GM19193 (cell line): Measurements from ENCODE around the gene CGNL1.

Experiments
- POLR2A ChIP-seq: IDR thresholded peaks from 4 replicates; pipeline ENCODE4 v1.6.1; 2011; ENCODE audit not compliant: insufficient read depth, insufficient read length; ENCODE audit errors: extremely low read depth

The CGNL1 gene

DNA sequence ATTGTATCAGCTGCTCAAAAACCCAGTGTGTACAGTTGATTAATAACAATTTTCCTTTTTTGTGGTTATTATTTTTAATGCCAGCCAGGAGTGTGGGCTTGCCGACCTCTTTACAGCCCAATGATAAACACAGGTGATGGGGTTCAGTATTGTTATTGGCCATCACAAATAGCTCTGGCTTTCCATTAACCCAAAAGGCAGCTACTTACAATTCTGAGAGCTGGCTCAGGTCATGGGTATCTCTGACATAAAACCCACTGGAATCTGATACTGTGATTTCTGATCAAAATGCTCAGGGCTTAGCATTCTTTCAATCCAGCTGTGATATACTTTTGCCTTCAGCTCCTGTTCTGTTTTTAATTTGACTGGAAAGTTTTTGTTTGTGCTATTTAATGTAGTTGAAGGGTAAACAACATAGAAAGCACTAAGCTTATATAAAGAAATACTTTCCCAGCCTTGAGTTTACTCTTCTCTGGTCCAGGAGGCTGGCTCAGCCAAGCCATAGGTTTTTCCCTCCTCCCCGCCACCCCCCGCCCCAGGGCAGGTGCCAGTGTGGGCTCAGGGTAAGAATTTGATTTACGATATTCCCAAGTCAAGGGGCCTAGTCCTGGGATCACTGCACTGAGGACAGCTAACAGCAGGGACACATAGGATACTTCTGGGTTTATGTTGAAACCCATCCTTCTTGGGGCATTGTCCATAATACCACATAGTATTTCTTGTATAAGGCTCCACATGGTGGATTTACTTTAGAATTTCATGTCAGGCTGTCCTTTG, 161.4 kb downstream of the CGNL1 start:
- TF ChIP-seq POLR2A, result no peak

DNA sequence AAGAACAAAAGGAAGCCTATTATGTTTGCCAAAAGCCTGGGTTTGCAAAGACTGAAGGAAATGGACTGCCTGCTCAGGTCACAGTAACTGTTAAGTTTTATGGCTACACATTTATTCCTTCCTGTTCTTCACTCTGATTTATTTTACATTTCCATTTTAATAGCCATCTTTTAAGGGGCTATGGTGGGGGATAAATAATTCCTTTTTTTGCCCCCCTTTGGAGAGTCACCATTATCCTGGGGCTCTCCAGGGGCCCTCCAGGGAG, 161.9 kb downstream of the CGNL1 start:
- TF ChIP-seq POLR2A, result no peak

DNA sequence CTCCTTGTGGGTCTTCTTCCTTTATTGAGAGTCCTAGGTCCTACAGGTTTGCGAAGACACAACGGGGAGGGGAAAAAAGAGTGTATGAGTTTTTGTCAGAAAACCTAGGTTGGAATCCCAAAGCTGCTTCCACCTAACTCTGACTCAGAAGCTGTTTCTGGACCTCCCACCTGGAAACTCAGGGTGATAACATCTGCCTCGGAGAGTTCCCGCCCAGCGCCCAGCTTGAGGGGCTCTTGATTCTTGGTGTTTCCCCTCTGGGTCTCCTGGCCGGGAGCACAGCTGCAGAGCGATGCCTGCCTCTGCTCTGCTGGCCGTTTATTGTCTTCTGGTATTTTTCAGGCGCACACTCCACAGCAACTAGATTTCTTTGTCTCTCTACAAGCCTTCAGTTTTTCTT, 162.5 kb downstream of the CGNL1 start:
- TF ChIP-seq POLR2A, result no peak

DNA sequence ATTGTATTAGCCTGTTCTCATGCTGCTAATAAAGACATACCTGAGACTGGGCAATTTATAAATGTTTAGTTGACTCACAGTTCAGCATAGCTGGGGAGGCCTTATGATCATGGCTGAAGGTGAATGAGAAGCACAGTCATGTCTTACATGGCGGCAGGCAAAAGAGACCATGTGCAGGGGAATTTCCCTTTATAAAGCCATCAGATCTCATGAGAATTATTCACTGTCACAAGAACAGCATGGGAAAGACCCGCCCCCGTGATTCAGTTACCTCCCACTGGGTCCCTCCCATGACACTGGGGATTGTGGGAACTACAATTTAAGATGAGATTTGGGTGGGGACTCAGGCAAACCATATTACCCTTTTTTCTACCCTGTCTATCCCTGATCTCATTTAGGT, 163.9 kb downstream of the CGNL1 start:
- no peak for TF ChIP-seq POLR2A

DNA sequence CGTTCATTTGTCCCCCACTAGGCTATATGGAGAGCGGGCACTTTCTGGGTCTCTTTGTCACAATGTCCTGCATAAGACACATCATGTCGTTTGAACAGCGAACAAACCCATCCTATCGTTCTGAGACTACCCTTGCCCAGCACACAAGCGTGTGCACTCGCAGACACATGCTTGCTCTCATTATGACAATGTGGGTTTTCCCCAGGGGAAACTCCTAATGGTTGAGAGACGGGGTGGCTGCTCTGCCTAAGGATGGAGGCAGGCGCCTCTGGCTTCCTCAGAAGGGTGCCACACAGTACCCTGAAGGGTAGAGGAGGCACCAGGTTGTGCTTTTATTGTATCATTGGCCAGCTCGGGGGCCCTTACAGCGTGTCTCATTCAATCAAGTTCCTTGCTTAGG, 164.4 kb downstream of the CGNL1 start:
- no peak for TF ChIP-seq POLR2A

DNA sequence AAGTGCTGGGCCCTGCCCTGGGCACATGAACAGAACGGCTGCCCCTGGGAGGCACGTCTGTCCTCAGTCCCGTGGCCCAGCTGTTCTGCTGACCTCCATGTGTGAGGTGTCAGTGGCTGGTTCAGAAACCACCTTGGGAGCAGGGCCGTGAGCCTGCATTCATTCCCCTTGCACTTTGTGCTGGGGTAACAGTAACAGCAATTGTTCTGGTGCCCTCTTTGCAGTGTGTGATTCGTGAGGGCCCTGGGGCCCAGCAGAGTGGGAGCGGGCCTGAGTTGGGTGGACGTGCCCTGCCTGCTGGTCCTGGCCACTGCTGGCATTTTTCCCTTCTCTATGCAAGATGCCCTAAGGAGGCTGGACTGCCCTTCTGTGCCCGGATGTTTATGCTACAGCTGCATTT, 165.0 kb downstream of the CGNL1 start:
- TF ChIP-seq POLR2A, result no peak

DNA sequence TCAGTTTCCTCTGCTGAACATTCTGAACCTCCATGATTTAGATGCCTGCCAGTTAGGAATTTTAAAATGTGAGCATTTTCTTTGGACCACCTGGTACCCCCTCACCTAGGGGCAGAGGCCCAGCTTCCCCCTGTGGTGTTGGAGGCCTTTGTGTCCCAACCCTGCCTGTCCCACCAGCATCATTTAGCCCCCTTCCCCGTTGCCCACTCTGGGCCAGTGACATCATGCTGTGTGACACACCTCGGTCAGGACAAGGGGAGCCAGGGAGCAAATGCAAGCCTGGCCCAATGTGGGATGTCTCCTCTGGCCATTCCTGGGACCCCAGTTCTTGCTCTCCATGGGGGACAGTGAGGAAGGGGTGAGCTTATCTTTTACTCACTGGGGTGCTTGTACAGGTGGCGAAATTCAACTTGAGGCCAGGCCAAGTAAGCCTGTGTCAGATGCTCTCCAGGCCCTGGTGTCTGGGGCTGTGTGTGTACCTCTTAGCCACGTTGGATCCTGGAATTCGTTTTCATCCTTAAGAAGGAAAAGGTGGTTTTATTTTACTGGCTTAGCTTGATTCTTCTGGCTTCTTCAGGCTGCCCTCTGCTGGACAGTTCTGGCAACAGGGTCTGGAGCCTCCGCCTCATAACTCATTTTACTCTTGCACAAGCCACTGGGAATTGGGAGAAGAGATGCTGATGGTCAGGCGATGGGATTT, 165.7 kb downstream of the CGNL1 start:
- no peak for TF ChIP-seq POLR2A

DNA sequence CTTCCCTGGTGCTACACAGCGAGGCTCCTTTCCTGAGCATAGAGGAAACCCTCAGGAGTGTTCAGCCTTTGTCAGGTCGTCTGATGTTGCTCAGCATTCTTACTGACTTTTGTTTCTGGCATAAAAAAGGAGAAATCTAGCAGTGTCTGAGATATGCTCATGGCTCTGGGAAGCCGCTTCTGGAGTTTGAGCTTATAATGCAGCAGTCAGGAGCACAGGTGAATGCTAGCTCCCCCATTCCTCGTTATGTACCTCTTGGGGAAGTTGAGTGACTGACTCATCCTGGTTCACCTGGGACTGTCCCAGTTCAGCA, 166.2 kb downstream of the CGNL1 start:
- TF ChIP-seq POLR2A, result no peak

DNA sequence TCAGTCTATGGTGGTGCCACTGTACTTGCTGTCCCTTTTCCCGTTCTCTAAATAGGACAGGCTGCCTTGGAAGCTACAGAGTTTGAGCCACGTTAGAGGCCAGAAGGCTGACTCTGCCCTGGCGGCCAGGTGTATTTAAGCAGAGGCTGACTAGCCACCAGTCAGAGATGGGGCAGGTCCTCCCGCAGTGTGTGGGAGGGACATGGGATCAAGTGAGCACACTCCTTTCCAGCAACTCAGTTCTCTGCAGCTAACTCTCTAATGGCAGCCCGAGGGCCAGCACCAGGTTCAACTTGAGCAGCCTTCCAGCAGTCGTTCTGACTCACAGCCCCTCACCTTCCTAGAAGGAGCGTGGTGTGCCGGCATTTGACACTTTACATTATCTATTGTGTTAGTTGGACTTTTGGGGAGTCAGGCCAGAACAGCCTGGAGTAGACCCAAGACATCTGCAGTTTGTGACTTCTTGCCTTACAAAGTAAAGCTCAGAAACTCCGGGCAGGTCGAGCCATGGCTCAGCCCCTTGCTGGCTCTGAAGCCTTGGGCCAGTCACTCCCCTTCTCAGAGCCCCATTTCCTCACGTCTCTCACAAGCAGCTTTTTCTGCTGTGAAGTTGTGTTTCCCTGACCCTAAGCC, 168.7 kb downstream of the CGNL1 start:
- no peak for TF ChIP-seq POLR2A

DNA sequence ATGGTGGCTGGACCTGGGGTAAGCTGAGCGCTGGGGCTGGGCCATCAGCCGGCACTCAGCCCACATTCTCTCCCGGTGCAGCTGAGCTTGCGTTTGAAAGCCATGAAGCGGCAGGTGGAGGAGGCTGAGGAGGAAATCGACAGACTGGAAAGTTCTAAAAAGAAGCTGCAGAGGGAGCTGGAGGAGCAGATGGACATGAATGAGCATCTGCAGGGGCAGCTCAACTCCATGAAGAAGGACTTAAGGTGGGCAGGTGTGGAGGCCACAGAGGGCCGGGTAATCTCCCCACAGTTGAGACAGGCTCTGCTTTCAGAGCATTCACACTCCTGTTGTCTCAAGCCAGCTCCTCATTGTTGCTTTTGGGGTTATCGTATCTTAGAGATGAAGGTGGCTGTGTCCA, 169.7 kb downstream of the CGNL1 start:
- TF ChIP-seq POLR2A, result no peak

DNA sequence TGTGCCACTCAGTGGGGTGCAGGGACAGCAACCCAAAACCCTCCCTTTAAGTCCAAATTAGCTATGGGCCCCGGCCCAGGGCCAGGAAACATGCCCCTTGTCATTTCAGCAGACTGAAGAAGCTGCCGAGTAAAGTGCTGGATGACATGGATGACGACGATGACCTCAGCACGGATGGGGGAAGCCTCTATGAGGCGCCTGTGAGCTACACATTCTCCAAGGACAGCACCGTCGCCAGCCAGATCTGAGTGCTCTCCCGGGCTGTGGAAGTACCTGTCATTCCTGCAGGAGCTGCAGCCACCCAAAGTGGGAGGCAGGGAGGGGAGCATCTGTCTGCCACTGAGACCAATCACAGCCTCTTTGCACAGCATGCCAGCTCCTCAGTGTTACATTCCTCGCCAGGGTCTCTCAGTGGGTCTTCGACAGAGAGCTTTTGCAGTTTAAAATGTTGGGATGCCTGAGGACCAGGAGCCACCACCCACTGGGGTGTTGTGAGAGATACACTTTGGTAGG, 171.0 kb downstream of the CGNL1 start:
- TF ChIP-seq POLR2A, result no peak

DNA sequence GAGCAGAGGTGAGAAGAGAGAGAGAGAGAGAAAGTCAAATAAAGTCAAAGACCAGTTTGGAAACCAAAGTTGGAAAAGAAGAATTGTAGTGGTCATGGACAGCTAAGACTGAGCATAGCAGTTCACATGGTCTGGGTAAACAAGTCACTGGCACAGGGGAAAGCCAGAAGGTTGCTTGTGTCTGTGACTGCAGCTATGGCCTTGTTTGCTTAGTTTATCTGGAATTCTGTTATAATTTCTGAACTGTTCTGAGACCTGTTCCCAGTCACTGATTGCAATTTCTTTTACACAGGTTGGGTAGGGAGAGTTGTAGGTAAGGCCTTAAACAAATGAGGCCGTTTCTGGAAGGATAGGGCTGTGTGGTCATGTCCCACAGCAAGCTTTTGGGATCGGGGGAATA, 172.0 kb downstream of the CGNL1 start:
- no peak for TF ChIP-seq POLR2A

DNA sequence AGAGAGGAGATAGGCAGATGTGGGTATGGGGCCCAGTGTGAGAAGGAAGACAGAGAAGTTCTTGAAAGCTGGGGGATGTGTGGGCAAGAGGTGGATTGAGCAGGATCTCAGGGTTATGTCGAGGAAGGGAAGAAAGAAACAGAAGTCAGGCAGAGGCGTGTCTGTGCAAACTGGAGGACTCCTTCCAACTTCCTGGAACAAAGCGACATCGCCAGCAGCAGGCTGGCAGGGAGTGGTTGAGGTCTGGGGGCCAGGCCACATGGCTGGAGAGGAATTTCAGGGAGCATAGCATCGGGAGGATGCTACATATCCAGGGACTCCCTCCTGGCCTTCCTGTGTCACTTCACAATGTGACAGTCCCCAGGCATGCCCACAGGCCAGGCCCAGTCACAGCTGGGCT, 172.5 kb downstream of the CGNL1 start:
- TF ChIP-seq POLR2A, result no peak

DNA sequence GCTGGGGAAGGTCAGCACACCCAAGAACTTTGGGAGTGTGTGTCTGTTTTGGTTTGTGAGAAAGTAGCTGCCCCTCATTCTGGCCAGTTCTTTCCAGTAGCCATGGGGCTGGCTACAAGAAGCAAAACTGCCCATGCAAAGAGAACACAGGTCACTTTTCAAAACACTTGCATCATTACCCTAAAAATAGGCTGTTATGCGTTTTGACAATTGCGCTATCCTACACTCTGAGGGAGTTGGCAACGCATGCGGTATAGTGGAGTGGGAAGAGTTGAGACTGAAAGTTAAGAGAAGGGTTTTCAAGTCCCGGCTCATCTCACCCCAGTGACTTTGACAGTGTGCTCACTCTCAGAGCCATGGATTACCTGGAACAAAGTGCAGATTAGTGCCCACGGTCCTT, 173.6 kb downstream of the CGNL1 start:
- TF ChIP-seq POLR2A, result no peak

DNA sequence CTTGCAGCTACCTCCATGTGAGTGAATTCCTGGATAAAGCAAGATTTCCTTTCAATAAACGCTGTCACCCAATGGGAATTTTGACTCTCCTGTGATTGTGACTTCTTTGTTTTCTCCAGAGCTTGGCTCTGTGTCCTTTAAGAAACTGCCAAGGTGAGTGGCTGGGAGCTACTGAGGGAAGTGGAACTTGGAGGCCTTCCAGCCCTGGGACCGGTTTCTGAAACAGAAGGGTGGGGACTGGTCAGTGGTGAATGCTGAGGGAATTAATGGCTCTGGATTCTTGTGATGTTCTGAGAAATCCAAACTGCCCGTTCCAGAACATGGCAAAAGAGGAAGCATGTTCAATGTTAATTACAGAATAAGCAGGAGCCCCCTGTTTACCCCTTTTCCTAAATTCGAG, 174.3 kb downstream of the CGNL1 start:
- no peak for TF ChIP-seq POLR2A
